AG10803 (cell line): ENCODE results near the gene TRANK1.
"Not testable (repeated sequence)": the region's sequence is repeated elsewhere in the genome, so short reads cannot be mapped to it uniquely, and the experiment has no call there.

ENCODE experiments used
- DNase-seq: peaks from one replicate; pipeline ENCODE4 v3.0.0; 2010; ENCODE audit warnings: low read depth
- H3K4me3 ChIP-seq: 2 replicates; pipeline ENCODE4 v1.5.1; 2011; ENCODE audit warnings: mild to moderate bottlenecking, low read length, control low read depth
- TF ChIP-seq, protein P1 (sequence below): conservative IDR thresholded peaks from 2 replicates; pipeline ENCODE4 v1.5.1; 2011; ENCODE audit warnings: mild to moderate bottlenecking, low read length, control low read depth, inconsistent platforms

Gene TRANK1

DNA sequence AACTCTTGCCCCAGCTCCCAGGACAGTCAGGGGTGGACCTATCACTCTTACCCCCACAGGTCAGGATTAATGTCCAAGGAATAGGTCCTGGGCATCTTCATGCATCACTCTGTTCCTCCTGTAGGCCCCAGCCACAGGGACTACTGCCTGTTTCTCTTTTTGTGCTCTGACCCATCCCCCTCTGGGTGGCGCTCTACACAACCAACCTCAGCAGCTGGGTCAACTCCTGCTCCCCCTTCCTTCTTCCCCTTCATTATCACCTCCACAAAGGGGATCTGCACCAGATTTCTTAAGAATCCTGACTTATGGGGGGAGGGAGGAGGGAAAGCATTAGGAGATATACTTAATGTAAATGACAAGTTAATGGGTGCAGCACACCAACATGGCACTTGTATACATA lies 12.2 kb upstream of the TRANK1 start:
- TF ChIP-seq, protein P1, sequence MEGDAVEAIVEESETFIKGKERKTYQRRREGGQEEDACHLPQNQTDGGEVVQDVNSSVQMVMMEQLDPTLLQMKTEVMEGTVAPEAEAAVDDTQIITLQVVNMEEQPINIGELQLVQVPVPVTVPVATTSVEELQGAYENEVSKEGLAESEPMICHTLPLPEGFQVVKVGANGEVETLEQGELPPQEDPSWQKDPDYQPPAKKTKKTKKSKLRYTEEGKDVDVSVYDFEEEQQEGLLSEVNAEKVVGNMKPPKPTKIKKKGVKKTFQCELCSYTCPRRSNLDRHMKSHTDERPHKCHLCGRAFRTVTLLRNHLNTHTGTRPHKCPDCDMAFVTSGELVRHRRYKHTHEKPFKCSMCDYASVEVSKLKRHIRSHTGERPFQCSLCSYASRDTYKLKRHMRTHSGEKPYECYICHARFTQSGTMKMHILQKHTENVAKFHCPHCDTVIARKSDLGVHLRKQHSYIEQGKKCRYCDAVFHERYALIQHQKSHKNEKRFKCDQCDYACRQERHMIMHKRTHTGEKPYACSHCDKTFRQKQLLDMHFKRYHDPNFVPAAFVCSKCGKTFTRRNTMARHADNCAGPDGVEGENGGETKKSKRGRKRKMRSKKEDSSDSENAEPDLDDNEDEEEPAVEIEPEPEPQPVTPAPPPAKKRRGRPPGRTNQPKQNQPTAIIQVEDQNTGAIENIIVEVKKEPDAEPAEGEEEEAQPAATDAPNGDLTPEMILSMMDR = no peak
- DNase-seq = no peak
- H3K4me3 ChIP-seq = no peak overlapping the region

DNA sequence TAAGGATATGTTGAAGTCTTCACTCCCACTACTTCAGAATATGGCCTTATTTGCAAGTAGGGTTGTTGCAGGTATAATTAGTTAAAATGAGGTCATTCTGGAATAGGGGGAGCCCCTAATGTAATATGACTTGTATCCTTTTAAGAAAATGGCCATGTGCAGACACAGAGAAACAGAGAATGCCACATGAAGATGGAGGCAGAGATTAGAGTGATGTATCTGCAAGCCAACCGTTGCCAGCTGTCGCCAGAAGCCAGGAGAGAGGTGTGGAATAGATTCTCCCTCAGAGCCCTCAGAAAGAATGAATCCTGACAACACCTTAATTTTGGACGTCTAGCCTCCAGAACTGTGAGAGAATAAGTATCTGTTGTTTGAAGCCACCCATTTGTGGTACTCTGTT lies 11.3 kb upstream of the TRANK1 start:
- no peak for DNase-seq
- no peak overlapping the region for H3K4me3 ChIP-seq
- TF ChIP-seq, protein P1 = no peak

DNA sequence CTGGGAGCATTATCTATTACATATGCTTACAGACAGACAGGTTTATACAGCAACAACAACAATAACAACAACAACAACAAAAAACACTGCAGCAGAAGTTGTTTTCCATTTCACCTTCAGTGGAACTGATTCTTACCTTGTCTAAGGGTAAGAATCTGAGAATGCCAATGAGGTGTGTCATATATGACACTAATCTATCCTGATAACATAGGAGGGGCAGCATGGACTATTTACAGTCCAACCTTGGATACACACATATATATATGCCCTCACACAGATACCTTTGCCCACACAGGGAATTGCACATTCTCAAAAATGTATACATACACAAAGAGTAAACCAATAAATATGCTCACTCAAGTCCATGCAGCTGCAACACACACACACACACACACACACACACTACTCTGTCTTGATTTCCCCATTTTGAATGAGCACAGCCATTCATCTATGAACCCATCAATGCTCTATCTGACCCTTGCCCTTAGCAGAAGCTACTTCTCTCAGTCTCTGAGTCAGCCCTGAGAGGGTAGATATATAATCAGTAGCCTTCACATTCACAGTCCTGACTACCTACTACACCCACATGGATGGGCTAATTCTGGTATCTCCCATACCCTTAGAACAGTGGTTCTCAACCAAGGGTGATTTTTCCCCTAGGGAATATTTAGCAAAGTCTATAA lies 9.7 kb upstream of the TRANK1 start:
- no peak for DNase-seq
- no peak overlapping the region for H3K4me3 ChIP-seq
- TF ChIP-seq, protein P1 = no peak

DNA sequence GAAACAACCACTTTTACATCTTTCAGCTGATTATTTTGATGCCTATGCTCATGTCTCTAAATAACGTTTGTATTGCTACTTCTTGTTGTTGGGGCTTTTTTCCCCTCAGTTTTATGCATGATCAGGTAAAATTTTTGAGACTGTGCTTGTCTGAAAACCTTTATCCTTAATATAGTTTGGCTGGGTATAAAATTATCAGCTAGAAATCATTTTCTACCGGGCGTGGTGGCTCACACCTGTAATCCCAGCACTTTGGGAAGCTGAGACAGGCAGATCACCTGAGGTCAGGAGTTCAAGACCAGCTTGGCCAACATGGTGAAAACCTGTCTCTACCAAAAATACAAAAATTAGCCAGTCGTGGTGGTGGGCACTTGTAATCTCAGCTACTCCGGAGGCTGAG lies 3.0 kb upstream of the TRANK1 start:
- not testable (repeated sequence) for DNase-seq, H3K4me3 ChIP-seq

DNA sequence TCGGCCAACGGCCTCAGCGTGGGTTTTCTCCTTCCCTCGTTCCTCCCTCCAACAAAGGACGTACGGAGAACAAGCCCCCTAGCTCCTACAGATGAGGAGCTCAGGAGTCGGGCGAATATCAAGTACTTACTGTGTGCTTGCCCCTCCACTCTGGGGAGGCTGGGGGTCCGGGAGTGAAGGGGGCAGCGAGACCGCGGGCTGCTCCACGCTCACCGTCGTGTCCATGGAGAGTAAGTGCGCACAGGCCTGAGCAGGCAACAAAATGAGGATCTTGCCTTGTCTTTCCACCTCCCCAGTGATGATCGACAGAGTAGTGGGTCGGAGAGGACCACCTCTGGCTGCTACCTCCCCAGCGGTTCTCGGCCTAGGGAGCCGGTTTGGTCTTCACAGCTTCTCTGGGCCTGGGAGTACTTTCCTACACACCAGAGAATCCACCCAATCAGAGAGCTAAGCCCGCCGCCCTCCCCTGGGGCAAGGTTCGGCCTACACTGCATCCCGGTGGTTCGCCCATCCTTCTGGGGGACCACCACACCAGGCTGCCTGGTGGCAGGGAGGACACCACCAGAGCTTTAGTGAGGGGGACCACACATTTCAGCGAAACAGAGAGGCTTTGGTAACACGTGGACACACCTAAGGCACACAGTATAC lies 603 bp upstream of the TRANK1 start:
- peak overlapping the region; percentile 73 for H3K4me3 ChIP-seq
- no peak for DNase-seq
- TF ChIP-seq, protein P1 = no peak

DNA sequence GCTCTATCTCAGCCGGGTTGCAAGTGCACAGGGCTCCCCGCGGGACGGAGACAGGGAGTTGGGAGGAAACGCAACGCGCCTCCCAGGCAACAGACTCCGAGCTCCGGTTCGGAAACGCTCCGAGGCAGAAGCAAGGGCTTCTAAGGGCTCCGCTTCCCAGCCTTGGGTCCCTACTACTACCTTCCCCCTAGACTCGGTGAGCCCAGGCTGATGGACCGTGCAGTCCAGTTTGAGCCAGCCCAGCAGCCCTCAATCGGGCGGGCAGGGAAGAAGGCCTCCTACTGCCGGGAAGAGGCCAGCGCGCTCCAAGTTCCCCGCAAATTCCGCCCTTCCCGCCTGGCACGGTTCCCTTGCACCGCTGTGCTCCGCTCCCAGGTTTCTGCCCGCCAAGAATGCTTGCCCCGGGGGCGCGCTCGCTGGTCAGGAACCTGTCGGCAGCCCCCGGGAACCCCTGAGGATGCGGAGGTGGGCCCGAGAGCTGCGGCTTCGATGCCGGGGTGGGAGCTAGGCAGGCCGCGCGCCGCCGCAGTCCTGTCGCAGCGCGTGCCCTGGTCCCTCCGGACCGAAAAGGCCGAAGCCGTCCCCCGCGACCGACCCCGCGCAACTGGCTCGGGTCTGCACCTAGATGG lies 728 bp downstream of the TRANK1 start:
- peak overlapping the region; percentile 73 for H3K4me3 ChIP-seq
- TF ChIP-seq, protein P1 = no peak
- DNase-seq = peak; percentile 57

DNA sequence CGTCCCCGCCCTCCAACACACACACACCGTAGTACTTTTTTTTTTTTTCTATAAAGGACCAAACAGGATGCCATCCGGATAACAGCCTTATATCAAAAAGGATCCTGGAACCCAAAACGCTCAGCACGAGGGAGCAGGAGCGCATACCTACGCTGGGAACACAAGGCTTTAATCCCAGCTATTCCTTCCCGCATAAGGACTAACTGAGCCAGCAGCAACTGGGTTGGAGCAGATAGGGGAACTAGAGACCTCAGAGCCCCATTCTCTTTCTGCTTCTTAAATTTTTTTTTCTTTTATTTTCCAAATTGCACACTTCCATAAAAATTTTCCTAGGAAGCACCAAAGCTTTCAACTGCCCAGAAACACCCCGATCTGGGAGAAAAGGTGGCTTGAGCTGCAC lies 1.3 kb downstream of the TRANK1 start:
- TF ChIP-seq, protein P1 = no peak
- DNase-seq = no peak
- peak overlapping the region; percentile 73 for H3K4me3 ChIP-seq
